Hematopoietic multipotent progenitor cell (in vitro differentiated cells): ENCODE measurements around the gene NDN. TPM values are rescaled to one million over a fixed set of nuclear protein-coding genes. Genes with fewer than 3 reads are reported as not detected.

Experiments used
- DNase-seq, 3 donors: peaks; one replicate each; pipeline ENCODE4 v3.0.0-alpha.2; 2011 to 2015; ENCODE audit warnings: low read depth in 2 of 3, low spot score in 2 of 3
- total RNA-seq: library from RNA; depleted of rRNA; stranded (reverse); fragments of >200 nt; gene quantifications from one replicate; pipeline ENCODE4 v1.2.3, GENCODE V29; 2012

NDN gene
- total RNA-seq, 1 donor = 59.2 TPM

DNA sequence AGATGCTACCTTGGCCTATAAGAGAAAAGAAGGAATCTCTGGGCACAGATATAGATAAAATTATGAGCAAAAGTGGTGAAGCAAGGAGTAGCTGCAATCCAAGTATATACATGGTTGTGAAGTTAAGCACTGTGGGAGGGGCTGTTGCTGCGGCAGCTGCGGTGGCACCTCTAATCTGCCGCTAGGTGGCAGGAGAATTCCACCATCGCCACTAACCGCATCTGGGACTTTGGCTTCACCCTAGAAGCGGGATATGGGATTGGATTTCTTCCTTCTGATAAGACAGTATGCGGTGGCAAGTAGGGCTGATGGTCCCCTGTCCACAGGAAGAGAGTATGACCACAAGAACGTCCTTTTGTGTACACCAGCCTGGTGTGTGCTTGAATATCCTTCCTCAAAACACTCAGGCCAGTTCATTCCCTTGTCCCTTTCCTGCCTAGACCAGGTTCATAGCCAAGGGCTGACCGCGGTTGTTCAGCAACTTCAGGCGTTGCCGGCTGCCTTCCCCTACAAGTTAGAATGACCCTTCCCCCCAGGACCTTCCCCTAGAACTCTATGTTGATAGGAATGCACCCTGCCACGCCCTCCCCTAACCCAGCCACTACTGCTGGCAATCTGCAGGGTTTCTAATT is 44.6 kb downstream of the NDN start:
- peak in 2 of 3 donors; percentile 29 to 61 for DNase-seq

Other genes starting within 250 kb of the NDN start
- gene GOLGA6L2, start 240.1 kb downstream of the NDN start, total RNA-seq = not detected
- gene MKRN3, start 121.6 kb downstream of the NDN start, total RNA-seq = 1.3 TPM
- gene MAGEL2, start 39.4 kb downstream of the NDN start, total RNA-seq = 0.27 TPM